ENCODE results near the gene EMID1. TPM values are rescaled to one million over a fixed set of nuclear protein-coding genes. Genes with fewer than 3 reads are reported as not detected.
A peak's percentile ranks its signal among the peaks of the same experiment; 100 is the strongest.

Gene EMID1
- total and polyA plus RNA-seq, 12 donors: 0.22 to 1.1 (median 0.41) TPM; not detected in 1

GRCh38 chr22:29308791-29309262 lies 103.1 kb downstream of the EMID1 start:
- peak overlapping the region in 8 of 10 donors; percentile 70 to 98 (median 94) for H3K4me3 ChIP-seq
- ATAC-seq (no peak), DNase-seq (no peak)
- H3K27ac ChIP-seq: peak overlapping the region; percentile 37 to 98 (median 94)
- 42 to 57% methylated on average over 13 of the region's 13 CpGs for WGBS, 2 donors
- H3K4me1 ChIP-seq: peaks cover 45 to 74% (median 66%) of the 10 kb centered on the region in 9 donors
- peaks cover 0 to 12% (median 0%) of the 10 kb centered on the region in 9 donors for H3K36me3 ChIP-seq
- intact Hi-C loops (cut with DNase I): loop anchor here in 4 of 10 donors (1.0 to 5.0 kb wide), 4 partner anchors 33 to 48 kb away; partner anchors contain the start of genes EWSR1 (in 2 of the 4) and RHBDD3 (in 2 of the 4)
- no peaks in the 10 kb centered on the region for H3K9me3 ChIP-seq
- no peak for TF ChIP-seq CTCF (IDR thresholded peaks at IDR 0.05)
- peaks cover 0 to 15% (median 7%) of the 10 kb centered on the region in 7 donors for H3K27me3 ChIP-seq

Other genes starting within 250 kb of the EMID1 start
- under 1 TPM in 1 of 10 donors, not detected in 9; 0.24 TPM for gene C22orf31, start 144.1 kb upstream of the EMID1 start, total RNA-seq
- gene C22orf31, start 144.1 kb upstream of the EMID1 start, polyA plus RNA-seq: not detected
- gene KREMEN1, start 132.9 kb upstream of the EMID1 start, total RNA-seq: 10 to 100 TPM; 16.1 to 46.3 (median 37.5) TPM
- gene KREMEN1, start 132.9 kb upstream of the EMID1 start, polyA plus RNA-seq: 10 to 100 TPM in 1 of 2 donors, 1 to 10 TPM in 1; 7.4 to 14.9 TPM
- 10 to 100 TPM in 9 of 10 donors, 1 to 10 TPM in 1; 7.0 to 18.0 (median 12.2) TPM for gene RHBDD3, start 62.1 kb downstream of the EMID1 start, total RNA-seq
- 10 to 100 TPM; 17.3 to 25.8 TPM for gene RHBDD3, start 62.1 kb downstream of the EMID1 start, polyA plus RNA-seq
- 100 to 1,000 TPM; 131 to 153 (median 139) TPM for gene EWSR1, start 62.4 kb downstream of the EMID1 start, total RNA-seq
- 100 to 1,000 TPM; 105 to 115 TPM for gene EWSR1, start 62.4 kb downstream of the EMID1 start, polyA plus RNA-seq
- gene GAS2L1, start 100.8 kb downstream of the EMID1 start, total RNA-seq: 10 to 100 TPM; 10.9 to 35.4 (median 13.6) TPM
- 10 to 100 TPM; 29.6 to 45.0 TPM for gene GAS2L1, start 100.8 kb downstream of the EMID1 start, polyA plus RNA-seq
- 1 to 10 TPM in 8 of 10 donors, under 1 TPM in 2; 0.87 to 4.3 (median 1.6) TPM for gene RASL10A, start 109.8 kb downstream of the EMID1 start, total RNA-seq
- gene RASL10A, start 109.8 kb downstream of the EMID1 start, polyA plus RNA-seq: 1 to 10 TPM; 3.1 to 3.8 TPM
- 10 to 100 TPM; 25.8 to 51.5 (median 29.6) TPM for gene AP1B1, start 182.7 kb downstream of the EMID1 start, total RNA-seq
- 10 to 100 TPM; 18.4 to 29.1 TPM for gene AP1B1, start 182.7 kb downstream of the EMID1 start, polyA plus RNA-seq
- gene RFPL1, start 232.7 kb downstream of the EMID1 start, total RNA-seq: not detected
- gene RFPL1, start 232.7 kb downstream of the EMID1 start, polyA plus RNA-seq: not detected